AG09319 (cell line): ENCODE data around the gene SVOP.

Experiments used
- DNase-seq: peaks from one replicate; pipeline ENCODE4 v3.0.0-alpha.2; 2010; ENCODE audit warnings: low read depth; ENCODE audit errors: extremely low read depth
- CTCF ChIP-seq: IDR thresholded peaks from 2 replicates; pipeline ENCODE4 v1.5.1; 2011; ENCODE audit warnings: low read depth, mild to moderate bottlenecking, inconsistent platforms, low read length, moderate library complexity

Gene SVOP

GRCh38 chr12:108899145-108899544, 121.7 kb downstream of the SVOP start:
- TF ChIP-seq CTCF = no peak
- DNase-seq = no peak

GRCh38 chr12:108896817-108897216, 124.1 kb downstream of the SVOP start:
- no peak for TF ChIP-seq CTCF
- DNase-seq = no peak

- DNase-seq = no peak
These were observed 124.5 kb downstream of the SVOP start for GRCh38 chr12:108896336-108896735.

GRCh38 chr12:108895220-108895802, 125.6 kb downstream of the SVOP start:
- TF ChIP-seq CTCF = no peak
- DNase-seq = no peak

More at GRCh38 chr12:108896336-108896735, 124.5 kb downstream of the SVOP start:
- no peak for TF ChIP-seq CTCF

- no peak for DNase-seq
- no peak for TF ChIP-seq CTCF
These were observed 130.7 kb downstream of the SVOP start for GRCh38 chr12:108890208-108890607.

GRCh38 chr12:108888031-108888430, 132.8 kb downstream of the SVOP start:
- DNase-seq = no peak
- TF ChIP-seq CTCF = no peak

GRCh38 chr12:108886873-108887629, 133.8 kb downstream of the SVOP start:
- TF ChIP-seq CTCF = no peak
- DNase-seq = no peak
